ENCODE data around the gene HSFX1. TPM values are rescaled to one million over a fixed set of nuclear protein-coding genes. Genes with fewer than 3 reads are reported as not detected.

The HSFX1 gene, protein sequence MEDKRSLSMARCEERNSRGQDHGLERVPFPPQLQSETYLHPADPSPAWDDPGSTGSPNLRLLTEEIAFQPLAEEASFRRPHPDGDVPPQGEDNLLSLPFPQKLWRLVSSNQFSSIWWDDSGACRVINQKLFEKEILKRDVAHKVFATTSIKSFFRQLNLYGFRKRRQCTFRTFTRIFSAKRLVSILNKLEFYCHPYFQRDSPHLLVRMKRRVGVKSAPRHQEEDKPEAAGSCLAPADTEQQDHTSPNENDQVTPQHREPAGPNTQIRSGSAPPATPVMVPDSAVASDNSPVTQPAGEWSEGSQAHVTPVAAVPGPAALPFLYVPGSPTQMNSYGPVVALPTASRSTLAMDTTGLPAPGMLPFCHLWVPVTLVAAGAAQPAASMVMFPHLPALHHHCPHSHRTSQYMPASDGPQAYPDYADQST
- 0.89 and 1.6 TPM in 2 replicates for total RNA-seq

DNA sequence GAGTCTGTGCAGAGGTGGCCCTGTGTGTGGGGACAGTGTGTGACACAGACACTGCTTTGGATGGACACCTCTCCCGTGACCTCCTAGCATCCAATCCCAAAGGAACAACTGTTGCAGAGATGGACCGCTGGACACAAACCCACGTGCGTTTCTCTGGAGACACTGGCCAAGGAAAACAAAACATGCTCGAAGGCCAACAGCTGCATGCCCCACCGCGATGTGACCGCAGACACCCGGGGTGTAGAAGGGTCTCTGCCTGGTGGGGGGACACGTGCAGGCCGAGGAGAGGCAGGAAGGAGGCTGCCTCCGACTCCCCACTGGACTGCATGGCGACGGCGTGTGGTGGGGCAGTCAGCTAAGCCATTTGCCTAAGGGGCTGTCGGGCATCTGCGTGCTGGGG, at the start of gene HSFX1:
HSFX1 (plus strand) TSS at position 301 of the 400 bp plus-strand sequence. CDS start 614 bp downstream, outside the sequence.

DNA sequence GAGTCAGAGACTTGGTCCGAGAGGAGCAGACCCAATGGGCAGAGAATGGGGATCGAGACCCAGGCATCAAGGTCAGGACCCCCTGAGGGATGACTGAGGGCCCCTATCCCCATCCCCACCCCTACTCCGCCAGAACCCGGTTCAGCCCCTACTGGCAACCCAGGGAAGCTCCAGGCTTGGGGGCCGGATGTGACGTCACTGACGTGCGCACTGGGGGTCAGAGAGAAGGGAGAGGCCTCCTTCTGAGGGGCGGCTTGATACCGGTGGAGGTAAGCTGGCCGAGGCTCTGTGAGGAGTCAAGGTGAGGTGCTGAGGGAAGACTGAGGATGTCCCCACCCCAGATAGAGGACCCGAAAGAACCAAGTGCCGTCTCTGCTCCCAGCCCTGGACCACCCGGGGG, 7.9 kb downstream of the HSFX1 start, which contains the start of gene MAGEA9:
MAGEA9 (plus strand) TSS at position 204 of the 400 bp plus-strand sequence. CDS start 4,281 bp downstream, outside the sequence.

Other genes with a start within 250 kb of the HSFX1 start
- 13.1 and 15.1 TPM in 2 replicates for gene EOLA1, start 233.1 kb upstream of the HSFX1 start, total RNA-seq
- gene HSFX3, start 224.1 kb upstream of the HSFX1 start, total RNA-seq, result not detected in 2 replicates
- gene MAGEA9B, start 186.6 kb upstream of the HSFX1 start, total RNA-seq, result not detected in 2 replicates
- gene HSFX2, start 178.8 kb upstream of the HSFX1 start, total RNA-seq, result not detected in 2 replicates
- 22.0 and 22.6 TPM in 2 replicates for gene TMEM185A, start 142.3 kb upstream of the HSFX1 start, total RNA-seq
- gene MAGEA11, start 62.0 kb upstream of the HSFX1 start, total RNA-seq, result not detected in 2 replicates
- gene MAGEA9, start 7.9 kb downstream of the HSFX1 start, total RNA-seq, result not detected in 2 replicates
- not detected in 2 replicates for gene MAGEA8, start 107.1 kb downstream of the HSFX1 start, total RNA-seq
- not detected in 2 replicates for gene HSFX4, start 155.5 kb downstream of the HSFX1 start, total RNA-seq
- 18.2 and 20.2 TPM in 2 replicates for gene EOLA2, start 164.4 kb downstream of the HSFX1 start, total RNA-seq